MM.1S (cell line): ENCODE measurements around the gene AP3S1.

Experiments used
- EZH2phosphoT487 ChIP-seq: fragments of 300-600 bp; sonication (generic); IDR thresholded peaks from 2 replicates; pipeline ENCODE4 v1.6.1; 2018; ENCODE audit warnings: antibody characterized with exemption, low read length
- TF ChIP-seq, protein P1 (sequence below): fragments of 300-600 bp; sonication (generic); IDR thresholded peaks from 2 replicates; pipeline ENCODE4 v1.5.1; 2016; ENCODE audit warnings: antibody characterized with exemption, low read length, mixed read lengths

DNA sequence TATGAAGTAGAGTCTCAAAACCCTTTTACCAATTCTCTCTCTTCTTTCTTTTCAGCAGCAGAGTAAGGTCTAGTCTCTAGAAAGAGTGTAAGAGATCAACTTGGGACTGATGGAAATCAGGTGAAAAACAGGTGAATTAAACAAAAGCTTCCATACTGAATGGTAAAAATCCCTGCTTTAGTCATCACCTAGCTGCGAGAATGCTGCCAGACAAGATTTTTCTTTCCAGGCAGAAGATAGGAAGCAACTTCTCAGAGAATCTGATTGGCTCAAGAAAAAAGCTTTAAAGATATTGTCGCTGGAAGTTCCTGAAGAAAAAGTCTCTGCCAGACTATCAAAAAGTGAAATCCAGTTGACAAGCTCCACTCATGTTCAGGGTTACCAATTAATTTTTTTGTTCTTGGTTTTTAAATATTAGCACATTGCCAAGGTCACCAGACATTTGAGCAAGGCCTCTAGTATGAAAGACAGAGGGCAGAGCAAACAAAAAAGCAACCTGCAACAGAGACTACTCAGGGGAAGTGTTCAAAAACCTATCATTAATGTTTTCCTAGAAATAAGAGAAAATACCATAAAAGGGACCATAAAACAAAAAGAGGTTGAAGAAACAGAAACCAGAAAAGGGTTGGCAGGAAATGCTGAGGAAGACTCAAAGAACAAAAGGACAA, 34.6 kb upstream of the AP3S1 start:
- TF ChIP-seq, protein P1, sequence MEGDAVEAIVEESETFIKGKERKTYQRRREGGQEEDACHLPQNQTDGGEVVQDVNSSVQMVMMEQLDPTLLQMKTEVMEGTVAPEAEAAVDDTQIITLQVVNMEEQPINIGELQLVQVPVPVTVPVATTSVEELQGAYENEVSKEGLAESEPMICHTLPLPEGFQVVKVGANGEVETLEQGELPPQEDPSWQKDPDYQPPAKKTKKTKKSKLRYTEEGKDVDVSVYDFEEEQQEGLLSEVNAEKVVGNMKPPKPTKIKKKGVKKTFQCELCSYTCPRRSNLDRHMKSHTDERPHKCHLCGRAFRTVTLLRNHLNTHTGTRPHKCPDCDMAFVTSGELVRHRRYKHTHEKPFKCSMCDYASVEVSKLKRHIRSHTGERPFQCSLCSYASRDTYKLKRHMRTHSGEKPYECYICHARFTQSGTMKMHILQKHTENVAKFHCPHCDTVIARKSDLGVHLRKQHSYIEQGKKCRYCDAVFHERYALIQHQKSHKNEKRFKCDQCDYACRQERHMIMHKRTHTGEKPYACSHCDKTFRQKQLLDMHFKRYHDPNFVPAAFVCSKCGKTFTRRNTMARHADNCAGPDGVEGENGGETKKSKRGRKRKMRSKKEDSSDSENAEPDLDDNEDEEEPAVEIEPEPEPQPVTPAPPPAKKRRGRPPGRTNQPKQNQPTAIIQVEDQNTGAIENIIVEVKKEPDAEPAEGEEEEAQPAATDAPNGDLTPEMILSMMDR, result no peak
- TF ChIP-seq EZH2phosphoT487, result no peak
